ENCODE data around the gene LHCGR. TPM values are rescaled to one million over a fixed set of nuclear protein-coding genes. Genes with fewer than 3 reads are reported as not detected.

Gene LHCGR
- total and polyA plus RNA-seq, 12 donors, result 0.19 to 1.7 (median 0.50) TPM; not detected in 6

DNA sequence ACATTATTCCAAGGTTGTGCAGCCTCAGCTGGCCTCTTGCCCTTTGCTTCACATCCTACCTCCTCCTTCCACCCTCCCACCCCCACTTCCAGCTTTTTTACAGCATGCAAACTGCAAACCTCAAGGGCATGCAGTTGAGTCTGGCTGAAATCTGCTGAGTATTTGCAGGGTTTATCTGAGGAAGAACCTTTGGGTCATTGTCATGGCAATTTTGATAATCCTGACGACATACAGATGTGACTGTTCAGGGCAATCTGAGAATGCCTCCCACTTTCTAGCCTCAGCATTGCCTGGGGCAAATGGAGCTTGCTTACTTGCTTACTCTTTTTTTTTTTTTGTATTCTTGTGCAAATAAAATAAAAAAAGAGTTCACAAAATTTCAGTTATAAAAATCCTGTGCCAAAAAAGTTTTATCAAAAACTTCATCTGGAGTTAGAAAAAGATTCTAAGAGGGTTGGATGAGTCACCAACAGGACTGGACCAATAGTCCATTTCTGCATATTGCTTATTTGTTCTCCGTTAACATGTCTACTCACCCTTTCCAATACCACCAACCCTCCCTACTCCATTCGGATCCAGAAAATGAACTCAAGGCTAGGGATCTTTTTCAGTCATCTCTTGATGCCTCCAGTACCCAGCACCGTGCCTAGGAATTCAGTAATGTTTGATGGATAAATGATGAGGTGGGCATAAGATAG lies 23.6 kb upstream of the LHCGR start:
- H3K27ac ChIP-seq, result no peak overlapping the region
- intact Hi-C loops (cut with DNase I), result no loop called here
- no peaks in the 10 kb centered on the region for H3K27me3 ChIP-seq
- 58 to 61% methylated on average over 4 of the region's 4 CpGs for WGBS, 2 donors
- no peak overlapping the region for H3K4me3 ChIP-seq
- no peaks in the 10 kb centered on the region for H3K9me3 ChIP-seq
- no peak for TF ChIP-seq CTCF (IDR thresholded peaks at IDR 0.05)
- DNase-seq (no peak), ATAC-seq (no peak)
- H3K4me1 ChIP-seq, result no peaks in the 10 kb centered on the region
- no peaks in the 10 kb centered on the region for H3K36me3 ChIP-seq

DNA sequence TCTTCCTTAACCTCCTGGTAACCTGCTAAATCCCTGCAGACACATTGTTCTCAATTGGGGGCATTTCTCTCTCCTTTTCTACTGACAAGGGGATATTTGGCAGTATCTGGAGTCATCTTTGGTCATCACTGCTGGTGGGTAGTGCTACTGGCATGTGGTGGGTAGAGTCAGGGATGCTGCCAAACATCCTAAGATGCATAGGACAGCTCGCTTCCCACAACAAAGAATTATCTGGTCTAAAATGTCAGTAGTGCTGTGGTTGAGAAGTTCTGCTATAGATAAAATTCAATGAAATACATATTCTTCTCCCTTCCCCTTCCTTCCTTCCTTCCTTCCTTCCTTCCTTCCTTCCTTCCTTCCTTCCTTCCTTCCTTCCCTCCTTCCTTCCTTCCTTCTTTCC lies 18.7 kb upstream of the LHCGR start:
- 89 to 90% methylated on average over 1 of the region's 1 CpG for WGBS, 2 donors
- no peak for ATAC-seq

GRCh38 chr2:48771241-48772014 lies 15.9 kb upstream of the LHCGR start:
- Histone ChIP-seq H3K4me3 (no peak overlapping the region), H3K4me1 (no peaks in the 10 kb centered on the region), H3K27me3 (no peaks in the 10 kb centered on the region), H3K36me3 (no peaks in the 10 kb centered on the region), H3K9me3 (no peaks in the 10 kb centered on the region), H3K27ac (no peak overlapping the region)
- 92 to 93% methylated on average over 4 of the region's 4 CpGs for WGBS, 2 donors
- DNase-seq (no peak), ATAC-seq (no peak)
- TF ChIP-seq CTCF (IDR thresholded peaks at IDR 0.05), result no peak
- intact Hi-C loops (cut with DNase I), result no loop called here

More for the DNA sequence above, 18.7 kb upstream of the LHCGR start:
- Histone ChIP-seq H3K36me3 (no peaks in the 10 kb centered on the region), H3K4me1 (no peaks in the 10 kb centered on the region), H3K27me3 (no peaks in the 10 kb centered on the region), H3K27ac (no peak overlapping the region), H3K9me3 (no peaks in the 10 kb centered on the region), H3K4me3 (no peak overlapping the region)
- no peak for DNase-seq
- intact Hi-C loops (cut with DNase I), result no loop called here
- TF ChIP-seq CTCF (IDR thresholded peaks at IDR 0.05), result no peak

GRCh38 chr2:48770181-48770580 lies 14.7 kb upstream of the LHCGR start:
- no peak for ATAC-seq
- 80 to 89% methylated on average over 1 of the region's 1 CpG for WGBS, 2 donors

More at GRCh38 chr2:48770181-48770580, 14.7 kb upstream of the LHCGR start:
- TF ChIP-seq CTCF (IDR thresholded peaks at IDR 0.05), result no peak
- no peak overlapping the region for H3K4me3 ChIP-seq
- H3K27ac ChIP-seq, result no peak overlapping the region
- no peaks in the 10 kb centered on the region for H3K36me3 ChIP-seq
- intact Hi-C loops (cut with DNase I), result no loop called here
- H3K27me3 ChIP-seq, result no peaks in the 10 kb centered on the region
- H3K9me3 ChIP-seq, result peaks cover 0 to 2% (median 0%) of the 10 kb centered on the region in 11 donors
- DNase-seq, result no peak
- H3K4me1 ChIP-seq, result no peaks in the 10 kb centered on the region

All from heart right ventricle (tissue), 16 donors.